Measurements from ENCODE around the gene CEBPE.

Gene CEBPE

DNA sequence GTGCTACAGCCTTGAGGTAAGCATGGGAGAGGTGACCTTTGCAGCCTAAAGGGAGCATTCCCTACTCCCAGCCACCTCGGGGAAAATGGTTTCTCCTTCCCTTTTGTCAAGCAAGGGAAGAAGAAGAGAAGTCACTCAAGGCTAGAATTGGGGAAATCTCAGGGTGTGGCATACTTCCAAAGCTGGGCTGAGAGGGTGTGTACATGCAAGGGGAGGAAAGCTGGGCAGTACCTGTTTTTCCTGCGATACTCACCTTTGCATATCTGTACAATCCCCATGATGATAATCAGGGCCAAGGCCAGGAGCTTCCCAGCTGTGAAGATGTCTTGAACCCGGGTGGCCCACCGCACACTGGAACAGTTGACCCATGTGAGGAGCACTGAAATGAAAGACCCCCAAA lies 23.8 kb upstream of the CEBPE start:
- no peak for DNase-seq

DNA sequence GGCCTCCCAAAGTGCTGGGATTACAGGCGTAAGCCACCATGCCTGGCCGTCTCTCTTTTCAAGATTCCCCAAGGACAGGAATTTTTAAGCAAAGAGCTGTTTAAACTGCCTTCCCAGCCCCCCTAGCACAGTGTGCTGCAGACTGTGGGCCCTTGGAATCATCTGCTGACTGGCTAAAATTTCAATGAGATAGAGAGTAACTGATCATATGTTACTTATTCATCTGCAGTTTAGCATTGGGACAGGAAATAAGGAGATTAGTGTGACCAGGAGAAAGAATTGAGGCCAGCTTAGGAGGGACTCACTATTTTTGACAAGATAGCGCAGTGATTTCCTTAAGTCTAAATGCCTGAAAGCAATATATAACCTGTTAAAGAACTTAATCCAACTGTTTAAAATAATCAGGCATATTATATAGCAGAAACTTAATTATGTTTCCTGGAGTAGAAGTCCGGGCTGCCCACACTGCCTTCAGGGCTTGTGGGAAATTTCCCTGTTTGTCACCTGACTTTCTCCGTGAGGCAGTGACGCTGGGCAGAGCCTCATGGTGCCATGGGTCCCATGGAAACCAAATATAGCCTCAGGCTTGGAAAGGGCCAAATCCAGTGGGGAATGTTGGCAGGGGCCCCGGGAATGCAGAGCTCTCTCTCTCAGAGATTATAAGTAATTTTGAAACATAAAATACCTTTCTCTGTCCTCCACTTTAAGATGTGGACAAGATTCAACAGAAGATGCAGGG lies 22.8 kb upstream of the CEBPE start:
- no peak for DNase-seq

DNA sequence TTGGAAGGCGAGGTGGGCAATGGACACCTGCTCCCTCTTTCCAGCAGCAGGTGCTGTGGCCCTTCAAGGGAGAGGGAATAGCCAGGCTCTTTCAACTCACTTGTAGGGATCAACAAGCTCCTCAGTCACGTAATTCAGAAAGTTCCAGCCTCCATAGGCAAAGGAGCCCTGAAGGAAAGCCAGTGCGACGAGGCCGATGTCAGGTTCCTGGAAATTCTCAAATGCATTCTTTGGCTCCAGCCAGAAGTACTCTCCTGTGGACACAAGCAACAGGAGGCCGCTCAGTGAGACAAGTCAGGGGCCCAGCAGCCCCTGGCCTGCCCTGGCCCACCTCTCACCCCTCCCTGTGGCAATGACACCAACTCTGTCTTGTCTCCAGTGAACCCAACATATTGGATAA lies 21.3 kb upstream of the CEBPE start:
- no peak for DNase-seq

GRCh38 chr14:23139874-23140273 lies 20.8 kb upstream of the CEBPE start:
- DNase-seq: no peak

DNA sequence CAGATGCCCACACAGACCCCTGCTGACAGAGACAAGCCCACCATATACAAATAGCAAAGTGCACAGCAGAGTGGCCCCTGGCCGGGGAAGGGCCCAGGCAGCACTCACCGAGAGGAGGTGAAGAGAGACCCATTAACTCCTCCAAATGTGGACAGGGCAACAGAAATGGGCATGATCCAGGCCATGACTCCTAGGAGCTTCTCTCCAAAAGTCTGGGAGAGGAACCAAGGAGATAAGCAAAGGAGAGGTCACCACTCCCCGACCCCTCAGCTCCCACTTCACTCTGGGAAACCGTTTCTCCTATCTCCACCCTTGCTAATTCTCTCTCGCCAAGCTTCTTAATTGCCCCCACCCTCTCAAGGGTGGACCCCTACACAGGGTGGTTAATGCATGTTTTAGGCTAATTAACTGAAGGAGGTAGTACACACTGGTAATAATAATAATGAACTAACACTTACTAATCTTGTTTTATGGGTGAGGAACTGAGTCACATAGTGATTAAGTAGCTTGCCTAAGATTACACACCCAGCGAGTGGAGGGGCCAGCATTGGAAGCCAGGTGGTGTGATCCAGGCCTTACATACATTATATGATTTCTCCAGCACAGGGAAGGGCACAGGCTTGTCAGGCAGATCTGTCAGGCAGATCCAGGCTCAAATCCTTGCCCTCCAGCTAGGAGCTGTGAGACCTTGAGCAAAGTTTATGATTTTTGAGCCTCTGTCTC lies 18.9 kb upstream of the CEBPE start:
- DNase-seq: no peak

DNA sequence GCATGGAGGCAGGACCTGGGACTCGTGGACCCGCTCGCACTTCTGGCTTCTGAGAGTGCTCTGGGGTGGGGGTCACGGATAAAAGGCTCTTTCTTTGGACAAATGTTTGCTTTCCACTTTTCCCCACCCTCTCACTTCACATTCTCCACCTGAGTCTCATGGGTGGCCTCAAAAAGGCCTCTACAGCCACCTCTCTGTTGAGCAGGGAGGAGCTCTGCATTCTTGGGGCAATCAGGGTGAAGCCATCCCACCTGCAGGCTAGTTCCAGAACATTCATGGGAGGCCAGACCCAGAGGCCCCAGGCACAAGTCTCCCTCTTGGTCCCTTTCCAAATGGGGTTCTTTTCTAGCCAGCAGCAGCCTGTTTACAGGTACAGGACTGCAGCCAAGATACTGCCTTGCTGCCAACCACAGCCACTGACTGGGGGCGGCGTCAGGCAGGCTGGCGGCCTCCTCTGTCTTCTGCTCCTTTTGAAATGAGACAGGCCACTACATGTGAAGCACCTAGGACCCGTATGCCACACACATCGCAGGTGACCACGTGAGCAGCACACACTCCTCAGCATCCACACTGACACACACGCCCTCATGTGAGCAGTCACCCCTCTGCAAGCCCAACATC lies 18.2 kb upstream of the CEBPE start:
- DNase-seq: no peak

- no peak for DNase-seq
Measured at GRCh38 chr14:23136566-23137133, 17.6 kb upstream of the CEBPE start.

DNA sequence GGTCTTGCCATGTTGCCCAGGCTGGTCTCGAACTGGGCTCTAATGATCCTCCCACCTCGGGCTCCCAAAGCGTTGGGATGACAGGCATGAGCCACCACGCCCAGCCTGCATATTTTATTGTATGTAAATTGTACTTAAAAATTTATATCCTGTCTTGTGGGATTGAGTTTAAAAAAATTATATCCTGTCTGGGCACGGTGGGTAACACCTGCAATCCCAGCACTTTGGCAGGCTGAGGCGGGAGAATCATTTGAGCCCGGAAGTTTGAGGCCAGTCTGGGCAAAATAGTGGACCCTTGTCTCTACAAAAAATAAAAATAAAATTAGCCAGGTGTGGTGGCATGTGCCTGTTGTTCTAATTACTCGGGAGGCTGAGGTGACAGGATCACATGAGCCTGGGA lies 13.9 kb upstream of the CEBPE start:
- no peak for DNase-seq

DNA sequence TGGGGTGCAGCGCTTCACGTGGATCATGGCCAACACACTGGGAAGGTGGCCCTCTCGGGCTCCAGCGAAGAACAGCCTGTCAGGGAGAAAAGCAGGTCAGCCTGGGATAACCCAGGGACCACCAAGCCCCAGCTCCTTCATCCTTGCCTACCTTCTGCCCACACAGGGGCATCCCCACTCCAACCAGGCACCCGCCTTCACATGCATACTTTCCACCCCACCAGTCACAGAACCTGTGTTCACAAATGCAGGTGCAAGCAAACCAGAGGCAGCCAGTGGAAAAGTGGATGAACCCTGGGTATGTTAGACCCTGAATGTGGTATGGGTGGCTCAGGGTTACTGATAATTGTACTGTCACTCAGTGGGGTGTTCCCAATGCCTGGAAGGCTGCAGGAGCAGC lies 12.4 kb upstream of the CEBPE start:
- no peak for DNase-seq

GRCh38 chr14:23130871-23131270 lies 11.8 kb upstream of the CEBPE start:
- no peak for DNase-seq

- DNase-seq: no peak
Measured at GRCh38 chr14:23129759-23130316, 10.8 kb upstream of the CEBPE start.

DNA sequence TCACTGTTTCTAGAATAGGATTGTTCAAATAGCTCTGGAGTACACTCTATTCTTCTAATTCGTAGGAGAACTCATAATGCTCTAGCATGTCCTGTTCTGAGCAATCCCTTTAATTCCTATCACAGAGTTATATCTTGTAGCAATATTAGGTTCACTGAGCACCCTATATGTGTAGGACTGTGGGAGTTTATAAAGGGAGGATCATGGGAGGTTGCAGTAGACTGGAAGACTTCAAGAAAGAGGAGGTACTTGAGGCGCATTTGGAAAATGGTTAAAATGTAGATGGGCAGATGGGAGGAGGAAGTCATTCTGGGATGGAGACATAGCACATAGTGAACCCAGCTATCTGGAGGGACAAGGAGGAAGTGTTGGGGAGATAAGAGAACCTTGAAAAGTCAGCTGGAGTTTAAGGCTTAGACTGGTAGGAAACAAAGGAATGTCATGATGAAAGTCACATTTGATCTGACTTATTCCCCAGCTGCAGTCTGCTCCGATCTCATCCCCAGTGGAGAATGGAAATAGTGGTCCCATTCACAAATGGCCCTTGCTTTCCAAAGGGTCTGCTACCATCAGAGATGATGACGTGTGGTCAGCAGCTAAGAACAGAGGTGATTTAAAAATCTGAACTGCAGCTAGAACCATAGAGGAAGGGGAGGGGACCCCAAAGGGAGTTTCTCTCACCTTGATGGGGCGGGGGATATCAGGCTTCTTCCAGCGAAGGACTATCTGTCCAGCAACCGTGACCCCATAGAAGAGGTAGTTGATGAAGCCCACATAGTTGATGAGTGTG lies 10.1 kb upstream of the CEBPE start:
- DNase-seq: no peak

- no peak for DNase-seq
Measured at GRCh38 chr14:23127861-23128260, 8.8 kb upstream of the CEBPE start.

DNA sequence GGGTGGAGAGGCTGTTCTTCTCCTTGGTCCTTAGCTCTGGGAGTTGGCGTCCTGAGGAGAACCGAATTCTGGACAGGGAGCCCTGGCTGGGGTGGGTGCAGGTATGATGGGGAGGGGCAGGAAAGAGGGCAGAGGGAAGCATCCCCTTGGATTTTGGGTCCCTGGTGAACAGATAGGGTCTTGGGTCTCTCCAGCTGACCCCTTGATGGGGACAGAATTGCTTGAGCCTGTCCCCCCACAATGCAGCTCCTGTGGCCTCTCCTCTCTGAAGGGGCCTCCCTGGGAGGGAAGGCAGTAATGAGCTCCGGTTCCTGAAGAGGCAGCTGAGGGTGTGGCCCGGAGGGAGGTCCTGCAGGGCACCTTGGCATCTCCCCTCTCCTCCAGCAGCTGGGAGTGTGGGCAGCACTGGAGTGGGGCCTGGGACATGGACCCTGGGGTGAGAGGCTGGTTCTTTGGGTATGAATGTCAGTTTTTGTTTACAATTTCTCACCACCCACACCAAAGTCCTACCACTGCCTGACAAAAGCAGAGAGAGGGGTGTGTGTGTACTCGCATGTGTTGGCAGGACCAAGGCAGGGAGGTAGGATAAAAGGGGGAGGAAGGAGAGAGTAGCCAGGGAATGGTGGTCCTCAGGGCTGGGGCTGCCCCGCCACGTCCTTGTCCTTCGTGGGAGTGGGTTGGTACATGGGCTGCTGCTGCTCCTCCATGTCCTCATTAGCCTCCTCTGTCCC lies 7.7 kb upstream of the CEBPE start:
- no peak for DNase-seq

- no peak for DNase-seq
Measured at GRCh38 chr14:23125933-23126524, 7.0 kb upstream of the CEBPE start.

DNA sequence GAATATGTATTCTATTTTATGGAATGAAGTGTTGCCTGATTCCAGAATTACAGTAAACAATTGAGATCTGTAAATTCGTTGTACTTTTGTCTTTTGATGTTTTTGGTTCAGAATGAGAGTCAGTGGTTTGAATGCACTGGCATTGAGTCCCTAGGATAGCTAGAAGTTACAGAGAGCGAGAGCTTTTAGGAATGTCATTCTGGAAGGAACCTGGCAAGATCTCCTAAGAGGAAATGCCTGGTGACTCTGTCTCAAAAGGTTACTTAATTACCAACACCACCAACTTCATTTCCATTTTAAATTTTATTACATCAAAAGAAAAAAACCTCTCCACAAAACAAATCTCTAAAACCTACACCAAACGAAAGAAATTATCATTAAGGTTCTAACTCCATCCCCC lies 6.0 kb upstream of the CEBPE start:
- no peak for DNase-seq

- DNase-seq: no peak
Measured at GRCh38 chr14:23124337-23124954, 5.4 kb upstream of the CEBPE start.

DNA sequence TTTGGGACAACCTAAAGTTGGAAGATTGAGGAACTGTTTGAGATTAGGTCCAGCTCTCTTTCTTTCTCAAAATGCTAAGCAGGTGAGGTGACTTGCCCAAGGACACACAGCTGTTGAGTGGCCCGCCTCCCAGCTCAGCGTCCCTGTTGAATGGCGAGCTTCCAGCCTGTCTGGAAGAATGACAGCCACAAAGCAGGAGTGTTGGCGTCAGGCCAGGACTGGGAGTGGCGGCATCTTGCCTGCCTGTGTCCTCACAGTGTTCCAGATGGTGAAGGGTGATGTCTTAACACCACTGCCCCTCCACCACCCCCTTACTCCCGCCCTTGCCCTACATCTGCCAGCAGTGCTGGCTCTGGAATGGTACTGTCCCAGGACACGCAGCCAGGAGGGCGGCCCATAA lies 4.4 kb upstream of the CEBPE start:
- no peak for DNase-seq

DNA sequence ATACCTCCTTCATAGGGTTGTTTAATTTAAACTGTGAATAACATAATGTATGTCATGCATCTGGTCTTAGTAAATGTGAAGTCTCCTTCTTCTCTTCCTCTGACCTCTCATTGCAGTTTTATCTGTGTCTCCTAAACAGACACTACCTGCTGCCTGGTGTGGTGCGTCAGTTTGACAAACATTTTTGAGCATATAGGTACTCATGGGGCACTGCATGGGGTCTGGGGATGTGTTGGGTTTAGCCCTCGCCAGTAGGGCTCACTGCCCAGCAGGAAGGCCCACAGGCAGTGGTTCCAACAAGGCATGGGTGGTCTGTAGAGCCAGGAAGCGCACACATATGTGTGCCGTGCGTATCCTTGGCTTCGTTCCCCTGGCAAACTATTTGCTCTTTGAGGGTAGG lies 3.0 kb upstream of the CEBPE start:
- no peak for DNase-seq

GRCh38 chr14:23121361-23121771 lies 2.3 kb upstream of the CEBPE start:
- no peak for DNase-seq

Data from inflammatory macrophage treated with lipopolysaccharide for 1 hour (primary cell).